KOPT-K1 (cell line): ENCODE measurements around the gene NRIP1.
"Not testable (repeated sequence)": the region's sequence is repeated elsewhere in the genome, so short reads cannot be mapped to it uniquely, and the experiment has no call there.

Source experiments
- H3K27ac ChIP-seq: fragments of 200-600 bp; sonication (generic); 2 replicates; pipeline ENCODE4 v1.5.1; 2016; ENCODE audit warnings: antibody characterized with exemption, mild to moderate bottlenecking, low read depth, low read length; ENCODE audit not compliant: poor library complexity, severe bottlenecking
- H3K36me3 ChIP-seq: fragments of 200-600 bp; sonication (generic); 2 replicates; pipeline ENCODE4 v1.5.1; 2017; ENCODE audit warnings: antibody characterized with exemption, mild to moderate bottlenecking, low read length, moderate library complexity; ENCODE audit not compliant: insufficient read depth
- H3K9me3 ChIP-seq: fragments of 200-600 bp; sonication (generic); 2 replicates; pipeline ENCODE4 v1.5.1; 2017; ENCODE audit warnings: antibody characterized with exemption, low read length, mild to moderate bottlenecking; ENCODE audit not compliant: insufficient read depth, poor library complexity, severe bottlenecking

NRIP1 gene

DNA sequence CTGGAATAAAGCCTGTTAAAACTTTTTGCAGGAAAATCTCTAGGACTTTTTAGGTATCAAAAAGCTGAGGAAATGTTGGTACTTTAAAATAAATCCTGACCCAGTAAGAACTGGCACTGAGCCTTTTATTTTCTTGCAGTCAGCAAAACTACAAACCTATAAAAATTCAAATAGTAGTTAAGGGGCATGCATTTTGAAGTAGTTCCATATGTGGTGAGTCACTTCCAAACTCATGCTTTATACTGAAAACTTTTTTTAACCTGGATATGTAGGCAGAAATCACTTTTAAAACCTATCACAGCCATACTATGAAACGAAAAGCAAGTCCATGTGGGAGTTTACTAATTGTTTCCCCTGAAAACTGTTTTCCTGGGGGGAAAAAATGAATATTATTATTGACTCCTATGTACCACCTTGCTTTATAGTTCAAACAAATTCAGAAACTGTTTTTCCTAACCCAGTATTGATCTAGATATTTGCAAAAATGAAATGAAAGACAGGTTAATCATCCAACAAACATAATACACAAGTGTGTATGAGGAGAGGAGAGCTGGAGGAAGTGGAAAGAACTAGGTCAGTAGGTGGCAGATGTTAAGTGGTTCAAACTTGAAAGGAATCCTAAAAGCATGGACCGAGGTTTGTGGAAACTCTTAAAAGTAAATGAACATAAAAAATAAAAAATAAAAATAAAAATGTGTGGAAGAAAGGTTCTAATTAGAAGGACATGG lies 30.5 kb downstream of the NRIP1 start:
- Histone ChIP-seq H3K36me3 (no peaks in the 10 kb centered on the region), H3K9me3 (no peaks in the 10 kb centered on the region), H3K27ac (no peak overlapping the region)

DNA sequence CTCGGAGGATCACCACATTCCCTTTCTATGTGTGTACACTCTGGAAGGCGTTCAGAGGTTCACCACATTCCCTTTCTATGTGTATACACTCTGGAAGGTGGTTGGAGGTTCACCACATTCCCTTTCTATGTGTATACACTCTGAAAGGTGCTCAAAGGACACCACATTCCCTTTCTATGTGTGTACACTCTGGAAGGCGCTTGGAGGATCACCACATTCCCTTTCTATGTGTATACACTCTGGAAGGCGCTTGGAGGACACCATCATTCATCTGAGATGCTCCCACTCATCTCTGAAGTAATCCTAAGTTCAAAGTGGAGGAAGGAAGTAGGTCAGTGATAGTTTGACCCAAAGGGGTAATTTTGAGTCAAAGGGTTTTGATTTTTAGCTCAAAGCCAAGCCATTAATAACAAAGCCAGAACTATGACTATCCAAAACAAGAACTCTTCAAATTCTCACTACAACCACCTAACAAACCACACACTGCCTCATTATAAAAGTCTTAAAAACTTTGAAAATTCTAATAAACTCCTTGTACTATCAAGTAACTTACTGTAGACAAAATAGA lies 32.9 kb downstream of the NRIP1 start:
- H3K36me3 ChIP-seq = no peaks in the 10 kb centered on the region
- no peaks in the 10 kb centered on the region for H3K9me3 ChIP-seq
- H3K27ac ChIP-seq = no peak overlapping the region

DNA sequence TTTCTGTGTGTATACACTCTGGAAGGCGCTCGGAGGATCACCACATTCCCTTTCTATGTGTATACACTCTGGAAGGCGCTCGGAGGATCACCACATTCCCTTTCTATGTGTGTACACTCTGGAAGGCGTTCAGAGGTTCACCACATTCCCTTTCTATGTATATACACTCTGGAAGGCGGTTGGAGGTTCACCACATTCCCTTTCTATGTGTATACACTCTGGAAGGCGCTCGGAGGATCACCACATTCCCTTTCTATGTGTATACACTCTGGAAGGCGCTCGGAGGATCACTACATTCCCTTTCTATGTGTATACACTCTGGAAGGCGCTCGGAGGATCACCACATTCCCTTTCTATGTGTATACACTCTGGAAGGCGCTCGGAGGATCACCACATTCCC lies 33.4 kb downstream of the NRIP1 start:
- not testable (repeated sequence) for H3K9me3 ChIP-seq, H3K27ac ChIP-seq, H3K36me3 ChIP-seq

DNA sequence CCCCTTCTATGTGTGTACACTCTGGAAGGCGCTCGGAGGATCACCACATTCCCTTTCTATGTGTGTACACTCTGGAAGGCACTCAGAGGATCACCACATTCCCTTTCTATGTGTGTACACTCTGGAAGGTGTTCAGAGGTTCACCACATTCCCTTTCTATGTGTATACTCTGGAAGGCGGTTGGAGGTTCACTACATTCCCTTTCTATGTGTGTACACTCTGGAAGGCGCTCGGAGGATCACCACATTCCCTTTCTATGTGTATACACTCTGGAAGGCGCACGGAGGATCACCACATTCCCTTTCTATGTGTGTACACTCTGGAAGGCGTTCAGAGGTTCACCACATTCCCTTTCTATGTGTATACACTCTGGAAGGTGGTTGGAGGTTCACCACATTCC lies 33.9 kb downstream of the NRIP1 start:
- H3K36me3 ChIP-seq, H3K27ac ChIP-seq: not testable (repeated sequence)

DNA sequence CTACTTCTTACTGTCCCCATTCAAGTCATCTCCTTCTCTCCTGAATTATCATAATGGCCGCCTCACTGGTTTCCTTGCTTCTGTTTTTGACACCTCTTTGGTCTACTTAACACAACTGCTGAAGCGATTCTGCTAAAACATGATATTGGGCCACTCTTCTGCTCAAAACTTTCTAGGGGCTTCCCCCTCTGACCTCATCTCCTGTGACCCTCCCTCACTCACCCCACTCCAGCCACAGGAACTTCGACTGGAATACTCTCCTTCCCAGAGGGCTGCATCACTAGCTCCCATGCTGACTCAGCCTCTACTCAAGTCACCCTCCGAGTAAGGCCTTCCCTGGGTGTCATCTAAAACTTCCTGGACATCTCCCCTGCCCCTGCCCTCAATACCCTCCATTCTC lies 35.7 kb downstream of the NRIP1 start:
- no peak overlapping the region for H3K27ac ChIP-seq
- H3K36me3 ChIP-seq = no peaks in the 10 kb centered on the region
- no peaks in the 10 kb centered on the region for H3K9me3 ChIP-seq

More for the DNA sequence above, 33.9 kb downstream of the NRIP1 start:
- not testable (repeated sequence) for H3K9me3 ChIP-seq

DNA sequence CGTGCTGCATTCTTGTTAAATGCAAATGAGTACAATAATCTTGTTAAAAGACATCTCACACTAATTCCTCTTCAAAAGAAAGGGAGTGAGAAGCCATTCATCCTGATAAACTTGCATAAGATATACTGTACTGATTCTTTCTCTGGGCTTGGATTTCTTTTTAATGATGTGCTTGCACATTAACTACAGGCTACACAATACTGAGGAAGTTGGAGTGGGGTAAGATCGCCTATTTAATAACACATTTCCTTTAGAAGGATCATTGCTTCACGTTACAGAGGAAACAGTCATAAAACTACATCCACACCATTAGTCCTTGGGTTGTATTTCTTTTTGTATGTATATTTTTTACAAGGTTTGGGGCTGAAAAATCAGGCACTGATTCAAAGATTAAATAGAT lies 36.6 kb downstream of the NRIP1 start:
- no peaks in the 10 kb centered on the region for H3K36me3 ChIP-seq
- H3K27ac ChIP-seq = no peak overlapping the region
- no peaks in the 10 kb centered on the region for H3K9me3 ChIP-seq

DNA sequence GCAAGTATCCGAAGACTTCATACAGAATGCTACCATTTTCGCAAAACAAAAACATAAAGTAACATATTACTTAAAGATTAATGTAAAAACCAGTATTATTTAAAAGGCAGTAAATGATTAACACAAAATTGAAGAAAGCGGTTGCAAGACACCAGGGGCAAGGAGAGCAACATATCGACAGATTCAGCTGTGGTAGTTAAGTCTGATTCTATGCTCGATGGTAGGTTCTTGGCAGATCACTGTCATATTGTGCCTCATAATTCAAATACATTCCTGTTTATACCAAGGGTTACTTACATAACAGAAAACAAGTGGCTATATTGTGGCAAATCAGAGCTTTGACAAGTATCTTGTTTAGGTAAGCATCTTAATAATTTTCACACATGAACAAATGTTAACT lies 37.7 kb downstream of the NRIP1 start:
- Histone ChIP-seq H3K9me3 (no peaks in the 10 kb centered on the region), H3K36me3 (no peaks in the 10 kb centered on the region), H3K27ac (no peak overlapping the region)

DNA sequence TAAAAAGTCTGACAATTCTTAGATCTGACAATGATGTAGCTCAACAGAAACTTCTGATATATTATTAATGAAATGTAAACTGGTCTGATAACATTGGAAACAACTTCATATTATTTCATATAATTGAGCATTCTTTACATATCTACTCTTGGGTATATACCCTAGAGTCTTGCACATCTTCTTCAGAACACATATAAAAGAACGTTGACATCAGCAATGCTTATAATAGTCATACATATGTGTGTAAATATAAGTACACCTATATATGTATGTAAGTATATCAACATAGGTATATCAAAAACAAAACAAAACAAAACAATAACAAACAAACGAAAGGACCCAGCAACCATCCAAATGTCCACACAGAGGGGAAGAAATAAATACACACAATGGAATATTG lies 38.4 kb downstream of the NRIP1 start:
- Histone ChIP-seq H3K36me3 (no peaks in the 10 kb centered on the region), H3K9me3 (no peaks in the 10 kb centered on the region)

DNA sequence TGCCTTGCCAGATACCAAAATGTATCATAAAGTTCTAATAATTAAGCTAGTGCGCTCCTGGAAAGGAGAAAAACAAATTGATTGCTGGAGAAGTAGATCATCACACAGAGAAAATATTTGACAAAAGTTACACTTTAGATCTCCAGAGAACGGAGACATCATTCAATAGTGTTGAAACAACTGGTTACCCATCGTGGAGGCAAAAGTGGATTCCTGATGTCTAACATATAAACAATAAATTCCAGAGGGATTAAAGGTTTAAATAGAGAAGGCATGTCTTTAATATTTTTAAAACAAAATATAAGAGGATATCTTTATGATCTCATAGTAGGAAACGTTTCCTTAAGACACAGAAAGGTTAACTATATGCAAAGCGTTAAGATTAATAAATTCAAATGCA lies 41.0 kb downstream of the NRIP1 start:
- Histone ChIP-seq H3K9me3 (no peaks in the 10 kb centered on the region), H3K27ac (no peak overlapping the region), H3K36me3 (no peaks in the 10 kb centered on the region)

More for the DNA sequence above, 38.4 kb downstream of the NRIP1 start:
- H3K27ac ChIP-seq = no peak overlapping the region

DNA sequence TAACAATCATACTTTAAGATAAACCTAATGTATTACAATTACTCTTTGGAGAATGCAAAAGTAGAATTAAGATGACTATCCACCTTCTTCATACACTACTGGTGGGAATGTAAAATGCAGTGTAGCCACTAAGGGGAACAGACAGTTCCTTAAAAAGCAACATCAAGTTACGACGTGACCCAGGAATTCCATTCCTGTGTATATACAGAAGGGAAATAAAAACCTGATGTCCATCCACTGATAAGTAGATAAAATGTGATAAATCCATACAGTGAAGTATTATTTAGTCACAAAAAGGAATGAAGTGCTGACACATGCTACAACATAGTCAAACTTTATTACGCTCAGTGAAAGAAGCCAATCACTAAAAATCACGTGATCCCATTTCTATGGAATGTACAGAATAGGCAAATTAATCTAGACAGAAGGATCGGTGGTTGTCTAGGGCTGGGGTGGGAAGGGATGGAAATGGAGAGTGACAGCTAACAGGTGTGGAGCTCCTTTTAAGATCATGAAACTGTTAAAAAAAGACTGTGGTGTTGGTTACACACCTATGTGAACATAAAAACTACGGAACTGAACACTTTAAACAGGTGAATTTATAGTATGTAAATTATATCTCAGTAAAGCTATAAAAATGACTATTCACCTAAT lies 42.1 kb downstream of the NRIP1 start:
- no peaks in the 10 kb centered on the region for H3K36me3 ChIP-seq
- H3K27ac ChIP-seq = no peak overlapping the region
- no peaks in the 10 kb centered on the region for H3K9me3 ChIP-seq

DNA sequence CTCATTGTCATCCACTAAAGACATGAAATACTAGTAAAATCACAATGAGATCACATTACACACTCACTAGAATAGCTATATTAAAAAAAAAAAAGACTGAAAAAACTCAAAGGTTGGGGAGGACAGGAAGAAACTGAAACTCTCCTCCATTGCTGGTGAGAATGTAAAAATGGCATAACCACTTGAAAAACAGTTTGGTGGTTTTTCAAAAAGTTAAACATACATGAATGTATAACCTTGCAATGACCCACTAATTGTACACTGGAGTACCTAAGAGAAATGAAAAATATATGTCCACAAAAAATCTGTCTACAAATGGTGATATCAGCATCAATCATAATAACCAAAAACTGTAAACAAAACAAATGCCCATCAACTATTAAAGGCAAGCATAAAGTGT lies 44.0 kb downstream of the NRIP1 start:
- Histone ChIP-seq H3K9me3 (no peaks in the 10 kb centered on the region), H3K27ac (no peak overlapping the region), H3K36me3 (no peaks in the 10 kb centered on the region)

DNA sequence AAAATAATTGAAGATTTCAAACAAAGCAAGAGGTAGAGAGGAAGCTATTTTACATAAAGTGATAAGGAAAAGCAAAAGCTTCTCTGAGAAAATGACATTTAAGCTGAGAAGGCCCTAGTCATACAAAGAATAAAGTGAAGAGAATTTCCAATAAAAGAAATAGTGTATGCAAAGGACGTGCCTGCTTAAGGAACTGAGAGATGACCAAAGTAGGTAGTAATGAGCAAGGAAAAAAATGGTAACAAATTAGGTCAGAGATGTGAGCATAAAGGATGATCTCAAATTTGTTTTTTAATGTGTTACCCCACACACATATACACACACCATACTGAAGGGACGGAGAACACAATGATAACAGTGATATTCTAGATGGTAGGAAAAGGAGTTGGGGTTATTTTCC lies 46.4 kb downstream of the NRIP1 start:
- H3K36me3 ChIP-seq = no peaks in the 10 kb centered on the region

DNA sequence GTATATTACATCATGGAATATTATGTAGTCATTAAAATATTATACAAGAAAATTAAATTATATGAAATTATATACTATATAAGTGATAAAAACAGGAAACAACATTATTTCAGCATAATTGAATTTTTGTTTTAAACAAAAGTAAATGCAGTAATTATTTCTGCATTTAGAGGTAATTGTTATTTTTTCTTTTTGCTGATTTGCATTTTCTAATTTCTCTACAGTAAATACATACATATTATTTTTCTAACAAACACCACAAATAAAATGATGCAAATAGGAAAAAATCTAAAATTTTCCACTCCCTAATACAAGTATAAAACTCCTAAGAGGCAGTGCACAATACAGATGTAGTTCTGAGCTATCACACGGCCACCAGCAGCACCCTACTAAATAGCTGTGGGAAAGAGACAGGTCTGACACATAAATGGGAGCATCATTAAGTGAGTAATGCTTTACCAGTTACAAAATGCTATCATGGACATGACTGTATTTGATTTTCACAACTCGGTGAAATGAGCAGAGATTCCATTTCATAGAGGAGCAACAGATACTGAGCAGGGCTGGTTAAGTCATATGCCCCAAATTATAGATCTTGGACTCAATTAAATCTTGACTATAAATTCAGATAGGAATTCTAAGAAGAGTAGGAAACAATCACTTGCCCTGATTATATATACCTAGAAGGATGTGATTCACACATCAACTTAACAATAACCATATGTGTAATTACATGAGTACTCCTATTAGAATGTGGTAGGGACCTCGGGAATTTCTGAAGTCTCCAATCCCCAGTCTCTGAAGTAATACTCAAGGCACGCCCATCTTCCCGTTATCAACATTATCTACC lies 49.0 kb downstream of the NRIP1 start:
- Histone ChIP-seq H3K9me3 (no peaks in the 10 kb centered on the region), H3K36me3 (no peaks in the 10 kb centered on the region), H3K27ac (no peak overlapping the region)

More for the DNA sequence above, 46.4 kb downstream of the NRIP1 start:
- no peak overlapping the region for H3K27ac ChIP-seq
- H3K9me3 ChIP-seq = no peaks in the 10 kb centered on the region

DNA sequence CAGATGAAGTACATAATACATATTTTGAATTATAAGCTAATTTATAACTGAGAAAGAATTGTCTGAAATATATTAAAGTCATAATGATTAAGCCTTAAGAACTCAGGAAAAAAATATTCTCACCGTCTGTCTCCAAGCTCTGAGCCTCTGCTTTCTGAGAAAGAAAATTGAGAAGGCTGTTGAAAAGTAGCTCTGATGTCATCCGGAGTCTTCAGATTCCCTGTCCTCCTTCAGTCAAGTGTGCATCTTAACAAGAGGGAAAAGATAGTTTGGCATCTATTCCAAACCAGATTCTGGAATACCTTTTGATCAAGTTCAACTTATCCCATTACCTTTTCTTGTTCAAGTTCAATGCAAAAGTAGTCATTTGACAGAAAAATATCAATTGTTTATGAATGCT lies 50.6 kb downstream of the NRIP1 start:
- Histone ChIP-seq H3K9me3 (no peaks in the 10 kb centered on the region), H3K36me3 (no peaks in the 10 kb centered on the region), H3K27ac (no peak overlapping the region)

DNA sequence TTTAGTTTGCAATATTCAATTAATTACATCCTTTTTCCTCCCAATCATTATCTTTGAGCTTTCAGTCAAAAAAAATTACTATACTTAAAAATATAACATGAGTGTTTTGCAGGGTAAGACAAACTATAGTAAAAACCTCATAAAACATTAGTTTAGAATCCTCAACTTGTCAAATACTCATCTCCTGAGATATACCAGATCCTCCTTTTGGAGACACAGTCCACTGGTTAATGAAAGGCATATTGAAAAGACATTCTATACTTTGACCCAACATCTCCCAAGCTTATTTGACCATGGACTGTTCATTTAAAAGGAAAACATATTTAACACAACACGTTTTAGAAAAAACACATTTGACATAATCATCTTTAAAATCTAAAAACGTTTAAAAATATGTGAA lies 52.8 kb downstream of the NRIP1 start:
- Histone ChIP-seq H3K9me3 (no peaks in the 10 kb centered on the region), H3K27ac (no peak overlapping the region), H3K36me3 (no peaks in the 10 kb centered on the region)
